Lower leg skin (tissue), 4 donors: ENCODE data around the gene ENTPD1. TPM values are rescaled to one million over a fixed set of nuclear protein-coding genes. Genes with fewer than 3 reads are reported as not detected.

Experiments
- DNase-seq, 2 donors: peaks; one replicate each; pipeline ENCODE4 v3.0.0-alpha.2; 2019; ENCODE audit warnings: low spot score in 2 of 2
- H3K4me3 ChIP-seq: fragments of 200-600 bp; sonication (generic); 2 replicates; pipeline ENCODE4 v1.5.1; 2017; ENCODE audit warnings: mild to moderate bottlenecking, low read depth; ENCODE audit not compliant: poor library complexity, severe bottlenecking
- POLR2A ChIP-seq, 2 donors: fragments of 450-650 bp; IDR thresholded peaks; one replicate each; pipeline ENCODE4 v1.6.1; 2016 to 2017; ENCODE audit warnings: antibody characterized with exemption in 2 of 2, mild to moderate bottlenecking in 1 of 2, moderate library complexity in 1 of 2
- WGBS, 2 donors: methylation state at CpG; one replicate each; pipeline ENCODE4 v1.1.5; 2018; 5-methylcytosine and 5-hydroxymethylcytosine counted together
- intact Hi-C: fragments of 100-400 bp; cut with DNase I; formaldehyde crosslinking; loops from one replicate; pipeline ENCODE4 v1.15.0; 2023; ENCODE audit warnings: low total_unique reads
- total RNA-seq, 4 donors: library from RNA; depleted of rRNA; stranded (reverse); fragments of >200 nt; gene quantifications; one replicate each; pipeline ENCODE4 v1.1.0, GENCODE V29; 2016
- TF ChIP-seq, protein P1 (sequence below), 3 donors: fragments of 450-650 bp; IDR thresholded peaks; one replicate each; pipeline ENCODE4 v1.5.1; 2016; ENCODE audit warnings: antibody characterized with exemption in 3 of 3, mild to moderate bottlenecking in 3 of 3, moderate library complexity in 2 of 3

Gene ENTPD1
- total RNA-seq, 4 donors from 2014 or later: 5.3 to 15.7 (median 7.7) TPM

DNA sequence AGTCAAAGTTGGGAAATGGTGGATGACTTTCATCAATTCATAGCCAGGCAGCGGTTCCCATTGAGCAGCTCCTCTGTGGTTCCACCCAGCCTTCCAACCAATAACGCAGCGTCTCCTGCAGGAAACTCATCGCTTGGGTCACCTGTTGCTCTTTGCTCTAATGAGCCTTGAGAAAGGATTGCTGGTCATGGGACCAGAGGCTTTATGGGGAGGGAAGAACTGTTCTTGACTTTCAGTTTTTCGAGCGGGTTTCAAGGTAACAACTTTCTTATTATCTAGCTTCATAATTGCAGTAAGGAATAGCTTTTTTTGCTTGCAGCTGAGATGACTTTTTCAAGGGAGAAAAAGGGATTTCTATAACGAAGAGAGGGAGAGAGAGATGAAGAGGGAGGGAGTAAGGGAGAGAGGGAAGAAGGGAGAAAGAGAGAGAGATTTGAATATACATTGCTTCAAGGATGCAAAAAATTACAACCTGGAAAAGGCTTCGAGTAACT lies 405 bp upstream of the ENTPD1 start:
- DNase-seq: no peak
- WGBS, 2 donors: 35 to 52% methylated on average over 8 of the region's 8 CpGs
- intact Hi-C loops: no loop called here
- no peak overlapping the region for H3K4me3 ChIP-seq
- TF ChIP-seq, protein P1, sequence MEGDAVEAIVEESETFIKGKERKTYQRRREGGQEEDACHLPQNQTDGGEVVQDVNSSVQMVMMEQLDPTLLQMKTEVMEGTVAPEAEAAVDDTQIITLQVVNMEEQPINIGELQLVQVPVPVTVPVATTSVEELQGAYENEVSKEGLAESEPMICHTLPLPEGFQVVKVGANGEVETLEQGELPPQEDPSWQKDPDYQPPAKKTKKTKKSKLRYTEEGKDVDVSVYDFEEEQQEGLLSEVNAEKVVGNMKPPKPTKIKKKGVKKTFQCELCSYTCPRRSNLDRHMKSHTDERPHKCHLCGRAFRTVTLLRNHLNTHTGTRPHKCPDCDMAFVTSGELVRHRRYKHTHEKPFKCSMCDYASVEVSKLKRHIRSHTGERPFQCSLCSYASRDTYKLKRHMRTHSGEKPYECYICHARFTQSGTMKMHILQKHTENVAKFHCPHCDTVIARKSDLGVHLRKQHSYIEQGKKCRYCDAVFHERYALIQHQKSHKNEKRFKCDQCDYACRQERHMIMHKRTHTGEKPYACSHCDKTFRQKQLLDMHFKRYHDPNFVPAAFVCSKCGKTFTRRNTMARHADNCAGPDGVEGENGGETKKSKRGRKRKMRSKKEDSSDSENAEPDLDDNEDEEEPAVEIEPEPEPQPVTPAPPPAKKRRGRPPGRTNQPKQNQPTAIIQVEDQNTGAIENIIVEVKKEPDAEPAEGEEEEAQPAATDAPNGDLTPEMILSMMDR (IDR thresholded peaks at IDR 0.05): no peak
- TF ChIP-seq POLR2A (IDR thresholded peaks at IDR 0.05): no peak

GRCh38 chr10:95756809-95757684 lies 1.1 kb downstream of the ENTPD1 start:
- TF ChIP-seq, protein P1 (IDR thresholded peaks at IDR 0.05): no peak
- TF ChIP-seq POLR2A (IDR thresholded peaks at IDR 0.05): no peak
- intact Hi-C loops: no loop called here
- DNase-seq: no peak
- 22 to 25% methylated on average over 5 of the region's 5 CpGs for WGBS, 2 donors
- no peak overlapping the region for H3K4me3 ChIP-seq

GRCh38 chr10:95758351-95759025 lies 2.5 kb downstream of the ENTPD1 start:
- DNase-seq: no peak
- no peak overlapping the region for H3K4me3 ChIP-seq
- WGBS, 2 donors: 66 to 71% methylated on average over 2 of the region's 2 CpGs
- intact Hi-C loops: no loop called here
- TF ChIP-seq, protein P1 (IDR thresholded peaks at IDR 0.05): no peak
- no peak for TF ChIP-seq POLR2A (IDR thresholded peaks at IDR 0.05)

- H3K4me3 ChIP-seq: no peak overlapping the region
- no peak for DNase-seq
- intact Hi-C loops: no loop called here
- TF ChIP-seq POLR2A (IDR thresholded peaks at IDR 0.05): no peak
- TF ChIP-seq, protein P1 (IDR thresholded peaks at IDR 0.05): no peak
- 70 to 72% methylated on average over 3 of the region's 3 CpGs for WGBS, 2 donors
These were observed 3.4 kb downstream of the ENTPD1 start for GRCh38 chr10:95759233-95759826.

DNA sequence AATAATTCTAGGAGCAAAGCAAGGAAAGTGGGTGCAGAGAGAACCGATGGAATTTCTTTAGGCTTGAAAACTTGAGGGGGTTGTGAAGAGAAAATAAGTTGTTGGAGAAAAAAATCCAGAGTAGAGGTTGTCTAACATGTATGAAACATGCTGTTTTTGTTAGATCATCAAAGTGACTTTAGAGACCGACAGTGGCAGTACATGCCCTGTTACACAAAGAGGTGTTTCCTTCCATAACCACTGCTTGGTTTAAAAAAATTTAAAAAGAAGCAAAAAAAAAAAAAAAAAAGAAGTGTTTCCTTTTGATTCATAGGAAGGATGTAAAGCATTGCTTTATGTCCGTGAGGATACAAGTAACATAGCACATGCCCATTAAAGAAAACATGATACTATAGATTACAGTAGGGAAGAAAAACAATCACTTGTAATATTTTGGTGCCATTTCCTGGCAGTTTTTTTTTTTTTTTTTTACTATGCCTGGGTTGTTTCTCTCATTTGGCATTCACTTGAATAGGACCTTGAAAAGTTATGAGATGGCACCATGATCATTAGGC lies 6.1 kb downstream of the ENTPD1 start:
- intact Hi-C loops: no loop called here
- TF ChIP-seq, protein P1 (IDR thresholded peaks at IDR 0.05): no peak
- no peak for TF ChIP-seq POLR2A (IDR thresholded peaks at IDR 0.05)
- 58 to 66% methylated on average over 3 of the region's 3 CpGs for WGBS, 2 donors
- H3K4me3 ChIP-seq: no peak overlapping the region
- DNase-seq: no peak
